ENCODE results near the gene CUL1. TPM values are rescaled to one million over a fixed set of nuclear protein-coding genes. Genes with fewer than 3 reads are reported as not detected.

The CUL1 gene
- total and polyA plus RNA-seq, 4 experiments from 2014 or later: 45.3 to 66.8 (median 65.7) TPM

DNA sequence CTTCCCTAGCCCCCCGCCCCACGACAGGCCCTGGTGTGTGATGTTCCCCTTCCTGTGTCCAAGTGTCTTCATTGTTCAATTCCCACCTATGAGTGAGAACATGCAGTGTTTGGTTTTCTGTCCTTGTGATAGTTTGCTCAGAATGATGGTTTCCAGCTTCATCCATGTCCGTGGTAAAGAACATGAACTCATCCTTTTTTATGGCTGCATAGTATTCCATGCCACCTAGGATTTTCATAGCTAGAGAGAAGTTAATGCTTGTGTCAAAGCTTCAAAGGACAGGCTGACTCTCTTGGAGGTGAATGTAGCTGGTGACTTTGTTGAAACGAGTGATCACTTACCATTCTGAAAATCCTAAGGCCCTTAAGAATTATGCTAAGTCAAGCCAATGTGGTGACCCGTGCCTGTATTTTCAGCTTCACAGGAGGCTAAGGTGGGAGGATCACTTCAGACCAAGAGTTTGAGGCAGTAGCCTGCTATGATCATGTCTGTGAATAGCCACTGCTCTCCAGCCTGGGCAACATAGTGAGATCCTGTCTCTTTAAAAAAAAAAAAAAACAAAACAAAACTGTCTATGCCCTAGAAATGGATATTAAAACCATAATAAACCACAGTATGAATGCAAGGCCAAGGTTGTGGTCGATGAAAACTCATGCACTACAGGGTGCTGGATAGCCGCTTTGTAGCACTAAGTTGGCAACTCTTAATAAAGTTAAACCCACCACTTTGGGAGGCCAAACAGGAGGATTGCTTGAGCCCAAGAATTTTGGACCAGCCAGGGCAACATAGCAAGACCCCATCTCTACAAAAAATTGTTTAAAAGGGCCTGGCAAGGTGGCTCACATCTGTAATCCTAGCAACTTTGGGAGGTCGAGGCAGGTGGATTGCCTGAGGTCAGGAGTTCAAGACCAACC, 52.0 kb downstream of the CUL1 start:
- Mint-ChIP-seq H3K9me3 (peaks cover 0 to 4% (median 0%) of the 10 kb centered on the region in 8 donors), H3K27me3 (no peaks in the 10 kb centered on the region), H3K27ac (peak overlapping the region in 1 of 7 donors; percentile 72), H3K36me3 (peaks cover 23 to 35% of the 10 kb centered on the region in 2 donors), H3K4me3 (no peak overlapping the region), H3K4me1 (peaks cover 15 to 31% (median 23%) of the 10 kb centered on the region in 4 donors)
- intact Hi-C loops (cut with micrococcal nuclease): no loop called here
- Histone ChIP-seq H3K27ac (ENCODE audit: low read depth, low read length) (no peak overlapping the region), H3K9me3 (ENCODE audit: control insufficient read depth in 1 of 2, low read length in 2 of 2) (no peaks in the 10 kb centered on the region), H3K36me3 (ENCODE audit: insufficient read depth, low read length) (no peaks in the 10 kb centered on the region), H3K4me3 (ENCODE audit: low read length in 2 of 2) (no peak overlapping the region), H3K4me1 (ENCODE audit: insufficient read depth, low read length) (no peaks in the 10 kb centered on the region), H3K27me3 (ENCODE audit: insufficient read depth, low read length) (no peaks in the 10 kb centered on the region)
- DNase-seq: no peak
- POLR2A ChIA-PET (ENCODE audit: partially characterized antibody): no interaction called here
- CTCF ChIA-PET (ENCODE audit: partially characterized antibody): interaction anchor here (1.2 kb wide), 1 partner anchor 176 kb away, joined by 4 read pairs; no protein-coding TSS in a partner anchor

DNA sequence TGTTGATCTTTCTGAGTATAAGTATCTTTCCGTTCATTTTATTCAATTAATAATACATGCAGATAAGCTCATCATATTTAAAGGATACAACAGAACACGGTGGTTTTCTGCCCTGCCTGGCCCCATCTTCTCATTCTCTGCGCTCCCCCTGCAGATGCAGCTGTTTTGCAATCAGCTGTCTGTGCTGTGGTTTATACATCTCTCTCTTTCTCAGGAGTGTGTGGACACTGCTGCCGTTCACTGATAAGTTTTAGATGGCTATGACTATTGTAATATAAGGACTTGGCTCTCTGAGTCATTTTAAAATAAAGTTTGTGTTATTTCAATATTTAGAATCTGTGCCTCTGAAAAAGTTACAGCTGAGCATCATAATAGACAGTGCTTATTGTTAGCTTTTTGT, 54.5 kb downstream of the CUL1 start:
- H3K4me3 ChIP-seq (ENCODE audit: low read length in 2 of 2): no peak overlapping the region
- ChIA-PET POLR2A (ENCODE audit: partially characterized antibody) (no interaction called here), CTCF (ENCODE audit: partially characterized antibody) (interaction anchor here (1.3 kb wide), 1 partner anchor 11 kb away, joined by 3 read pairs; no protein-coding TSS in a partner anchor)
- H3K4me1 Mint-ChIP-seq: peaks cover 14 to 19% (median 16%) of the 10 kb centered on the region in 4 donors
- no peak overlapping the region for H3K4me3 Mint-ChIP-seq
- H3K9me3 Mint-ChIP-seq: peaks cover 0 to 4% (median 0%) of the 10 kb centered on the region in 8 donors
- no peaks in the 10 kb centered on the region for H3K4me1 ChIP-seq (ENCODE audit: insufficient read depth, low read length)
- no peaks in the 10 kb centered on the region for H3K27me3 ChIP-seq (ENCODE audit: insufficient read depth, low read length)
- intact Hi-C loops (cut with micrococcal nuclease): no loop called here
- H3K27ac Mint-ChIP-seq: no peak overlapping the region
- no peaks in the 10 kb centered on the region for H3K27me3 Mint-ChIP-seq
- peaks cover 32 to 35% of the 10 kb centered on the region in 2 donors for H3K36me3 Mint-ChIP-seq
- peaks cover 13% of the 10 kb centered on the region for H3K36me3 ChIP-seq (ENCODE audit: insufficient read depth, low read length)
- H3K27ac ChIP-seq (ENCODE audit: low read depth, low read length): no peak overlapping the region
- no peak for DNase-seq
- H3K9me3 ChIP-seq (ENCODE audit: control insufficient read depth in 1 of 2, low read length in 2 of 2): no peaks in the 10 kb centered on the region

DNA sequence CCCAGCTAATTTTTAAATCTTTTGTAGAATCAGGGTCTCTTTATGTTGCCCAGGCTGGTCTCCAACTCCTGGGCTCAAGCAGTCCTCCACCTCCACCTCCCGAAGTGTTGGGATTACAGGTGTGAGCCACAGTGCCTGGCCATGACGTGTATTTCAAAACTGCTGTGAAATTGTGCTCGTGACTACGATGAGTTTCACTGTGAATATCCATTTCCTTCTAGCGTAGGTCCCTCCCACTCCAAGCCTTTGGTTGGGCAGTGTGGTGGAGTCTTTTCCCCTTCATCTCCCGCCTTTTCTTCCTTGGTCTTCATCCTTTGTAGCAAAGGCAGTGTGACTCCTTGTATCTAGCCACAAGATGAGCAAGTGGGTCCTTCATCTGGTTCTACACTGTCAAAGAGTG, 56.2 kb downstream of the CUL1 start:
- no peak for DNase-seq
- no peak overlapping the region for H3K4me3 ChIP-seq (ENCODE audit: low read length in 2 of 2)
- Mint-ChIP-seq H3K9me3 (peaks cover 0 to 3% (median 0%) of the 10 kb centered on the region in 8 donors), H3K36me3 (peaks cover 29 to 38% of the 10 kb centered on the region in 2 donors), H3K27me3 (no peaks in the 10 kb centered on the region), H3K27ac (peak overlapping the region; percentile 20 to 74 (median 33)), H3K4me3 (no peak overlapping the region), H3K4me1 (peaks cover 11 to 19% (median 13%) of the 10 kb centered on the region in 4 donors)
- H3K4me1 ChIP-seq (ENCODE audit: insufficient read depth, low read length): no peaks in the 10 kb centered on the region
- intact Hi-C loops (cut with micrococcal nuclease): no loop called here
- POLR2A ChIA-PET (ENCODE audit: partially characterized antibody): no interaction called here
- peaks cover 19% of the 10 kb centered on the region for H3K36me3 ChIP-seq (ENCODE audit: insufficient read depth, low read length)
- CTCF ChIA-PET (ENCODE audit: partially characterized antibody): interaction anchor here (1.6 kb wide), 1 partner anchor 208 kb away, joined by 3 read pairs; no protein-coding TSS in a partner anchor
- H3K9me3 ChIP-seq (ENCODE audit: control insufficient read depth in 1 of 2, low read length in 2 of 2): no peaks in the 10 kb centered on the region
- H3K27me3 ChIP-seq (ENCODE audit: insufficient read depth, low read length): no peaks in the 10 kb centered on the region
- no peak overlapping the region for H3K27ac ChIP-seq (ENCODE audit: low read depth, low read length)

DNA sequence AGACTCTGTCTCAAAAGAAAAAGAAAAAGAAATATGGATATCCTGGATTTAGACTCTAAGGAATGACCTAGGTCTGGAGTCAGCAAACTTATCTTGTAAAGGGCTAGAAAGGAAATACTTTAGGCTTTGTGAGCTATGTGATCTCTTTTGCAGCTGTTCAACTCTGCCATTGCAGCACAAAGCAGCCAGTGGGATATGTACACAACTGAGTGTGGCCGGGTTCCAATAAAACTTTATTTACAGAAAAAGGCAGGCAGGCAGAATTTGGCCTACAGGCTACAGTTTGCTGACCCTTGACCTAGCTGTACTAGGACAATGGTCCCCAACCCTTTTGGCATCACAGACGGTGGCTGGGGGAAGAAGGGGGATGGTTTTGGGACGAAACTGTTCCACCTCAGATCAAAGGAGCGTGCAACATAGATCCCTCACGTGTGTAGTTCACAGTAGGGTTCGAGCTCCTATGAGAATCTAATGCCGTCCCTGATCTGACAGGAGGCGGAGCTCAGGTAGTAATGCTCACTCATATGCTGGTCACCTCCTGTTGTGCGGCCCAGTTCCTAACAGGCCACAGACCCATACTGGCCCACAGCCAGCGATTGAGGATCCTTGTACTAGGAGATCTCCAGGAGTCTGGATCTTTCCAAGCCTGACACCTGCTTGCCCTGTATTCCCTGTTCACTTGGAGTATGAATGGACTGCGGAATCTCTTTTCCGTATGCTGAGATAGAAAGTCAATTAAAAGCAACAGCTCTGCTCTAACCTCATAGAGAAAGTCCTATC, 63.0 kb downstream of the CUL1 start:
- Mint-ChIP-seq H3K27me3 (no peaks in the 10 kb centered on the region), H3K4me1 (peaks cover 0 to 3% (median 1%) of the 10 kb centered on the region in 4 donors), H3K9me3 (no peaks in the 10 kb centered on the region), H3K36me3 (peaks cover 25 to 62% of the 10 kb centered on the region in 2 donors), H3K4me3 (no peak overlapping the region), H3K27ac (peak overlapping the region in 2 of 7 donors; percentile 15 to 59)
- Histone ChIP-seq H3K4me1 (ENCODE audit: insufficient read depth, low read length) (no peaks in the 10 kb centered on the region), H3K4me3 (ENCODE audit: low read length in 2 of 2) (no peak overlapping the region), H3K27me3 (ENCODE audit: insufficient read depth, low read length) (no peaks in the 10 kb centered on the region), H3K36me3 (ENCODE audit: insufficient read depth, low read length) (peaks cover 31% of the 10 kb centered on the region), H3K9me3 (ENCODE audit: control insufficient read depth in 1 of 2, low read length in 2 of 2) (no peaks in the 10 kb centered on the region), H3K27ac (ENCODE audit: low read depth, low read length) (no peak overlapping the region)
- intact Hi-C loops (cut with micrococcal nuclease): no loop called here
- ChIA-PET CTCF (ENCODE audit: partially characterized antibody) (interaction anchor here (1.4 to 1.7 kb wide), 2 partner anchors 9 to 95 kb away, joined by 3 to 5 read pairs; no protein-coding TSS in a partner anchor), POLR2A (ENCODE audit: partially characterized antibody) (no interaction called here)
- DNase-seq: no peak

DNA sequence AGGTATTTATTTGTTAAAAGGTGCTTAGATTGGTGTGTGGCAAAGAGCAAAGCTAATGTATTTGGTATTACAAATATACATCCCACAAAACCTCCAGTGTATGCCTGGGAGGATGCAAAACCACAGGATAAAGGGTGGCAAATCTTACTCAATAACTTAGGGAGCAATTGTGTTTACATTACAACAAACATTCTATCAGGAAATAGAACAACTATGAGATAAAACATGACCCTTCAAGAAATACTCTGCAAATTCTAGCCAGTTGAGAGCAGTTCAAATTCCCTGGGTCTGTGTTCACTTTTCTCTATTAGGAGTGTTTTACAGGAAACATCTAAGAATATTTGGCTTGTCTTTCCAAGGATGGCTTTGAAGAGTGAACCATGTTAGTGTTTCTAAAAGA, 64.9 kb downstream of the CUL1 start:
- H3K4me1 Mint-ChIP-seq: peaks cover 0 to 5% (median under 1%) of the 10 kb centered on the region in 4 donors
- H3K4me3 ChIP-seq (ENCODE audit: low read length in 2 of 2): no peak overlapping the region
- peaks cover 28 to 61% of the 10 kb centered on the region in 2 donors for H3K36me3 Mint-ChIP-seq
- H3K36me3 ChIP-seq (ENCODE audit: insufficient read depth, low read length): peaks cover 26% of the 10 kb centered on the region
- H3K9me3 Mint-ChIP-seq: no peaks in the 10 kb centered on the region
- H3K27me3 Mint-ChIP-seq: no peaks in the 10 kb centered on the region
- intact Hi-C loops (cut with micrococcal nuclease): no loop called here
- no peaks in the 10 kb centered on the region for H3K4me1 ChIP-seq (ENCODE audit: insufficient read depth, low read length)
- no peaks in the 10 kb centered on the region for H3K9me3 ChIP-seq (ENCODE audit: control insufficient read depth in 1 of 2, low read length in 2 of 2)
- DNase-seq: no peak
- no peak overlapping the region for H3K4me3 Mint-ChIP-seq
- no peak overlapping the region for H3K27ac ChIP-seq (ENCODE audit: low read depth, low read length)
- peak overlapping the region in 3 of 7 donors; percentile 9 to 42 (median 15) for H3K27ac Mint-ChIP-seq
- POLR2A ChIA-PET (ENCODE audit: partially characterized antibody): interaction anchor here (0.6 to 1.3 kb wide), 2 partner anchors 10 to 383 kb away, joined by 3 to 5 read pairs; no protein-coding TSS in a partner anchor
- CTCF ChIA-PET (ENCODE audit: partially characterized antibody): interaction anchor here (1.0 to 1.2 kb wide), 2 partner anchors 11 to 42 kb away, joined by 3 to 4 read pairs; no protein-coding TSS in a partner anchor
- no peaks in the 10 kb centered on the region for H3K27me3 ChIP-seq (ENCODE audit: insufficient read depth, low read length)

DNA sequence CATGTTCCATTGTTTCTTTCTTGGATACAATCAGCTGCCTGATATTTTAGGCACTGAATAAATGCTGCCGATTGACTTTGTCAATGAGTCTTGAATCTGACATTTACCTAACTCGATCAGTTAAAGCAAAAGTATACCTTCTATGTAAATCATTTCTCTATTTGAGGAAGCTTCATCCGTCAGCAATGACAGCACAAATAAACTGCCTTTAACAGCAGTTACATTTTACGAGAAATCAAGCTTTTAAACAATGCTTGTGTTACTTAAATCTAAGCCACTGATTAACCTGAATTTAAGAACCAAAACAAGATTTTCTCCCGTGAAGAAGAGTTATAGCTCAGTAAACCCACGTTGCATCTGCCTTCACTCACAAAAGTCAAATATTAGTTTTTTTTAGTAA, 71.3 kb downstream of the CUL1 start:
- ChIA-PET CTCF (ENCODE audit: partially characterized antibody) (interaction anchor here (0.5 to 1.4 kb wide), 4 partner anchors 9 to 161 kb away, joined by 3 to 4 read pairs (median 3); no protein-coding TSS in a partner anchor), POLR2A (ENCODE audit: partially characterized antibody) (interaction anchor here (1.5 kb wide), 1 partner anchor 72 kb away, joined by 3 read pairs; the partner anchor contains the start of gene CUL1)
- H3K36me3 ChIP-seq (ENCODE audit: insufficient read depth, low read length): peaks cover 18% of the 10 kb centered on the region
- no peak overlapping the region for H3K4me3 ChIP-seq (ENCODE audit: low read length in 2 of 2)
- no peaks in the 10 kb centered on the region for H3K27me3 ChIP-seq (ENCODE audit: insufficient read depth, low read length)
- no peaks in the 10 kb centered on the region for H3K9me3 Mint-ChIP-seq
- no peaks in the 10 kb centered on the region for H3K27me3 Mint-ChIP-seq
- no peak overlapping the region for H3K4me3 Mint-ChIP-seq
- H3K27ac ChIP-seq (ENCODE audit: low read depth, low read length): no peak overlapping the region
- no peaks in the 10 kb centered on the region for H3K9me3 ChIP-seq (ENCODE audit: control insufficient read depth in 1 of 2, low read length in 2 of 2)
- peaks cover 26 to 53% of the 10 kb centered on the region in 2 donors for H3K36me3 Mint-ChIP-seq
- peaks cover 22 to 32% (median 28%) of the 10 kb centered on the region in 4 donors for H3K4me1 Mint-ChIP-seq
- peaks cover 24% of the 10 kb centered on the region for H3K4me1 ChIP-seq (ENCODE audit: insufficient read depth, low read length)
- no peak for DNase-seq
- peak overlapping the region in 1 of 7 donors; percentile 39 for H3K27ac Mint-ChIP-seq
- intact Hi-C loops (cut with micrococcal nuclease): loop anchor here (5.0 kb wide), 1 partner anchor 192 kb away; no protein-coding TSS in a partner anchor

All from CD4-positive, alpha-beta memory T cell (primary cell).